H9 (cell line): ENCODE measurements around the gene SERINC3. TPM values are rescaled to one million over a fixed set of nuclear protein-coding genes. Genes with fewer than 3 reads are reported as not detected.

Experiments
- DNase-seq: peaks from one replicate; pipeline ENCODE4 v3.0.0-alpha.2; 2017
- H2AFZ ChIP-seq: one replicate; pipeline ENCODE4 v1.6.1; 2013; ENCODE audit warnings: mild to moderate bottlenecking, low read length, control low read depth, moderate library complexity
- H2AK5ac ChIP-seq: 2 replicates; pipeline ENCODE4 v1.6.1; 2013; ENCODE audit warnings: low read length, control low read depth, mixed read lengths; ENCODE audit not compliant: insufficient read length
- H2BK120ac ChIP-seq: one replicate; pipeline ENCODE4 v1.6.1; 2013; ENCODE audit warnings: low read depth, mild to moderate bottlenecking, low read length, control low read depth, inconsistent platforms; ENCODE audit not compliant: poor library complexity, severe bottlenecking
- H2BK12ac ChIP-seq: 2 replicates; pipeline ENCODE4 v1.6.1; 2013; ENCODE audit warnings: low read length, control low read depth, mixed read lengths, low read depth; ENCODE audit not compliant: insufficient read length
- H2BK15ac ChIP-seq: 2 replicates; pipeline ENCODE4 v1.6.1; 2013; ENCODE audit warnings: low read depth, low read length, control low read depth
- H2BK20ac ChIP-seq: one replicate; pipeline ENCODE4 v1.6.1; 2013; ENCODE audit warnings: low read depth, mild to moderate bottlenecking, low read length, control low read depth, inconsistent platforms; ENCODE audit not compliant: poor library complexity, severe bottlenecking
- H2BK5ac ChIP-seq: 2 replicates; pipeline ENCODE4 v1.6.1; 2013; ENCODE audit warnings: low read length, control low read depth, mixed read lengths; ENCODE audit not compliant: insufficient read length
- H3K14ac ChIP-seq: 2 replicates; pipeline ENCODE4 v1.6.1; 2013; ENCODE audit warnings: low read length, control low read depth; ENCODE audit not compliant: insufficient read depth
- H3K18ac ChIP-seq: 2 replicates; pipeline ENCODE4 v1.6.1; 2013; ENCODE audit warnings: low read depth, mild to moderate bottlenecking, mixed read lengths, low read length, control low read depth; ENCODE audit not compliant: insufficient read length
- H3K23ac ChIP-seq: 2 replicates; pipeline ENCODE4 v1.6.1; 2013; ENCODE audit warnings: low read length, control low read depth, mixed read lengths, low read depth; ENCODE audit not compliant: insufficient read length
- H3K23me2 ChIP-seq: 2 replicates; pipeline ENCODE4 v1.6.1; 2013; ENCODE audit warnings: low read depth, mild to moderate bottlenecking, mixed read lengths, low read length, control low read depth; ENCODE audit not compliant: insufficient read length, poor library complexity, severe bottlenecking
- H3K27ac ChIP-seq: 2 replicates; pipeline ENCODE4 v1.5.1; 2013; ENCODE audit warnings: low read length, control low read depth, mixed read lengths, low read depth; ENCODE audit not compliant: insufficient read length
- H3K27me3 ChIP-seq: 2 replicates; pipeline ENCODE4 v1.6.1; 2013; ENCODE audit warnings: low read length, control low read depth, inconsistent platforms; ENCODE audit not compliant: insufficient read depth
- H3K4ac ChIP-seq: 2 replicates; pipeline ENCODE4 v1.6.1; 2013; ENCODE audit warnings: low read depth, mild to moderate bottlenecking, control low read depth, inconsistent platforms, low read length, moderate library complexity
- H3K4me1 ChIP-seq: 2 replicates; pipeline ENCODE4 v1.6.1; 2013; ENCODE audit warnings: low read length, control low read depth, inconsistent platforms; ENCODE audit not compliant: insufficient read depth
- H3K4me2 ChIP-seq: 2 replicates; pipeline ENCODE4 v1.6.1; 2013; ENCODE audit warnings: low read length, control low read depth, mixed read lengths; ENCODE audit not compliant: insufficient read length, insufficient read depth
- H3K56ac ChIP-seq: 2 replicates; pipeline ENCODE4 v1.6.1; 2013; ENCODE audit warnings: low read depth, mild to moderate bottlenecking, mixed read lengths, low read length, control low read depth; ENCODE audit not compliant: insufficient read length
- H3K79me1 ChIP-seq: 2 replicates; pipeline ENCODE4 v1.6.1; 2013; ENCODE audit warnings: low read depth, mild to moderate bottlenecking, moderate library complexity, low read length, control low read depth, inconsistent platforms; ENCODE audit not compliant: insufficient read depth, poor library complexity, severe bottlenecking
- H3K79me2 ChIP-seq: 2 replicates; pipeline ENCODE4 v1.6.1; 2013; ENCODE audit warnings: low read length, control low read depth, inconsistent platforms; ENCODE audit not compliant: insufficient read depth
- H3K9ac ChIP-seq: 2 replicates; pipeline ENCODE4 v1.6.1; 2013; ENCODE audit warnings: low read length, control low read depth, mixed read lengths; ENCODE audit not compliant: insufficient read length; ENCODE audit errors: extremely low read depth
- H3K9me3 ChIP-seq: one replicate; pipeline ENCODE4 v1.6.1; 2013; ENCODE audit warnings: low read depth, low read length, inconsistent platforms; ENCODE audit not compliant: control insufficient read depth
- H3T11ph ChIP-seq: one replicate; pipeline ENCODE4 v1.6.1; 2013; ENCODE audit warnings: mild to moderate bottlenecking, low read length, control low read depth, inconsistent platforms
- H4K20me1 ChIP-seq: one replicate; pipeline ENCODE4 v1.6.1; 2013; ENCODE audit not compliant: control insufficient read depth, insufficient read length, insufficient read depth
- H4K5ac ChIP-seq: 2 replicates; pipeline ENCODE4 v1.6.1; 2013; ENCODE audit warnings: low read depth, mild to moderate bottlenecking, mixed read lengths, low read length, control low read depth; ENCODE audit not compliant: insufficient read length
- H4K8ac ChIP-seq: replicated peaks from 2 replicates; pipeline ENCODE4 v1.6.1; 2013; ENCODE audit warnings: low read length, control low read depth, mixed read lengths, low read depth; ENCODE audit not compliant: insufficient read length
- H4K91ac ChIP-seq: 2 replicates; pipeline ENCODE4 v1.6.1; 2013; ENCODE audit warnings: low read depth, mild to moderate bottlenecking, moderate library complexity, mixed read lengths, low read length, control low read depth; ENCODE audit not compliant: insufficient read length
- H3K27ac Mint-ChIP-seq, 3 experiments: 2 replicates in 2 of 3; 3 replicates in 1 of 3; pipeline ENCODE4 v1.8.0; 2020 to 2021; ENCODE audit warnings: mixed read lengths in 3 of 3, mild to moderate bottlenecking in 1 of 3, moderate library complexity in 1 of 3
- H3K27me3 Mint-ChIP-seq: 2 replicates; pipeline ENCODE4 v1.8.0; 2021; ENCODE audit warnings: low read depth, mild to moderate bottlenecking, moderate library complexity, mixed read lengths
- H3K36me3 Mint-ChIP-seq, 3 experiments: 2 replicates in 2 of 3; 3 replicates in 1 of 3; pipeline ENCODE4 v1.8.0; 2020 to 2021; ENCODE audit warnings: low read depth in 3 of 3, mixed read lengths in 3 of 3; ENCODE audit not compliant: insufficient read depth in 1 of 3
- H3K4me1 Mint-ChIP-seq, 2 experiments: 2 replicates each; pipeline ENCODE4 v1.8.0; 2020; ENCODE audit warnings: mixed read lengths in 2 of 2
- H3K4me3 Mint-ChIP-seq, 2 experiments: 2 replicates in 1 of 2; 3 replicates in 1 of 2; pipeline ENCODE4 v1.8.0; 2020 to 2021; ENCODE audit warnings: mild to moderate bottlenecking in 2 of 2, mixed read lengths in 2 of 2, moderate library complexity in 1 of 2
- H3K9me3 Mint-ChIP-seq, 2 experiments: 2 replicates in 1 of 2; 3 replicates in 1 of 2; pipeline ENCODE4 v1.8.0; 2020; ENCODE audit warnings: mild to moderate bottlenecking in 2 of 2, mixed read lengths in 2 of 2, moderate library complexity in 1 of 2
- CTCF ChIP-seq: fragments of 200-600 bp; sonication (generic); conservative IDR thresholded peaks from 3 replicates; pipeline ENCODE4 v1.8.0; 2021; ENCODE audit warnings: antibody characterized with exemption, mild to moderate bottlenecking
- WGBS: extraction: QIAGEN DNeasy Blood & Tissue Kit; methylation state at CpG from one replicate; pipeline ENCODE4 v1.1.7; 2013; ENCODE audit warnings: missing lambda C conversion rate, low lambda C conversion rate, mixed read lengths; ENCODE audit not compliant: insufficient read length; ENCODE audit errors: extremely low coverage; 5-methylcytosine and 5-hydroxymethylcytosine counted together
- total RNA-seq: library from RNA; stranded (reverse); gene quantifications from 2 replicates; pipeline ENCODE4 v1.2.1, GENCODE V29; 2021

Gene SERINC3
- total RNA-seq, 1 experiment from 2014 or later = 41.5 TPM

GRCh38 chr20:44522841-44523240, 971 bp upstream of the SERINC3 start:
- H4K5ac ChIP-seq = no peak overlapping the region
- peak overlapping the region in 1 of 2 experiments; percentile 89; a peak in 3 of 5 replicates for H3K4me3 Mint-ChIP-seq
- no peak overlapping the region for H4K8ac ChIP-seq
- no peak overlapping the region for H3T11ph ChIP-seq
- no peaks in the 10 kb centered on the region for H3K27me3 Mint-ChIP-seq
- H2BK120ac ChIP-seq = no peak overlapping the region
- H3K18ac ChIP-seq = no peak overlapping the region
- no peaks in the 10 kb centered on the region for H4K20me1 ChIP-seq
- H3K56ac ChIP-seq = no peak overlapping the region
- H3K4me1 Mint-ChIP-seq = peaks cover 24 to 42% of the 10 kb centered on the region in 2 experiments
- H3K9me3 Mint-ChIP-seq = 0 out of 5 replicates have a peak, but pooled peaks cover 0 to 2% of the 10 kb centered on the region in 2 experiments
- H4K91ac ChIP-seq = no peak overlapping the region
- H3K23ac ChIP-seq = no peak overlapping the region
- H3K4ac ChIP-seq = no peak overlapping the region
- H3K27me3 ChIP-seq = no peaks in the 10 kb centered on the region
- H2AK5ac ChIP-seq = no peak overlapping the region
- DNase-seq = no peak
- H2AFZ ChIP-seq = no peak overlapping the region
- H3K36me3 Mint-ChIP-seq = no peaks in the 10 kb centered on the region; a peak in 2 of 7 replicates
- no peak overlapping the region for H2BK12ac ChIP-seq
- H3K9me3 ChIP-seq = no peaks in the 10 kb centered on the region
- H3K23me2 ChIP-seq = peaks cover 3% of the 10 kb centered on the region
- no peak overlapping the region for H3K4me2 ChIP-seq
- H2BK15ac ChIP-seq = no peak overlapping the region
- peaks cover 13% of the 10 kb centered on the region for H3K79me1 ChIP-seq
- no peak overlapping the region for H2BK20ac ChIP-seq
- WGBS = no CpG with 5 or more reads among the region's 1 CpG
- no peak overlapping the region for H3K14ac ChIP-seq
- H3K27ac ChIP-seq = no peak overlapping the region
- peak overlapping the region in 1 of 3 experiments; percentile 34; a peak in 1 of 7 replicates for H3K27ac Mint-ChIP-seq
- no peak overlapping the region for H3K9ac ChIP-seq
- no peak for TF ChIP-seq CTCF
- peaks cover 8% of the 10 kb centered on the region; the same call in 1 of the 2 replicates for H3K4me1 ChIP-seq
- H2BK5ac ChIP-seq = no peak overlapping the region
- H3K79me2 ChIP-seq = peaks cover 12% of the 10 kb centered on the region; the same call in 1 of the 2 replicates
